GM10266 (cell line): ENCODE results near the gene KLRC3.
"Not testable (repeated sequence)": the region's sequence is repeated elsewhere in the genome, so short reads cannot be mapped to it uniquely, and the experiment has no call there.

Experiments
- DNase-seq: peaks from one replicate; pipeline ENCODE4 v3.0.0; 2012; ENCODE audit errors: extremely low spot score
- TF ChIP-seq, protein P1 (sequence below): IDR thresholded peaks from 2 replicates; pipeline ENCODE4 v1.5.1; 2012; ENCODE audit warnings: mild to moderate bottlenecking, low read depth; ENCODE audit not compliant: control insufficient read depth, insufficient read depth; ENCODE audit errors: missing control alignments

KLRC3 gene

DNA sequence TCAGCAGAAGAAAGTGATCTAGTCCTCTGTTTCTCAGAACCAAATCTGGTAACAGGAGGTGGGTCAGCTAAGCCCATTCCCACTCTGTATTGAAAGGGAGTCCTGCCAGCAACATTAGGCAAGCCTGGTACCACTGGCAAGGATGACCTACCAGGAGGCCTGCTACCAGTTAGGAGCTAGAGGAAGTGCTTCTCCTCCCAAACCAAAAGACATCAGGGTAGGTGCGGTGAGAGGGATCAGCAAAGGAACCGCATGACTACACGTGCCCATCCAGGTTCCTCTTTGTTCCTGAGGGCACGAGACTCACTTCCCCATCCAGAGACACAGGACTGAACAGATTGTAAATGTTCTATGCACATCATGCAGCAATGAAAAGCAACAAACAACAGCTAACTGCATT is 13.7 kb downstream of the KLRC3 start:
- TF ChIP-seq, protein P1, sequence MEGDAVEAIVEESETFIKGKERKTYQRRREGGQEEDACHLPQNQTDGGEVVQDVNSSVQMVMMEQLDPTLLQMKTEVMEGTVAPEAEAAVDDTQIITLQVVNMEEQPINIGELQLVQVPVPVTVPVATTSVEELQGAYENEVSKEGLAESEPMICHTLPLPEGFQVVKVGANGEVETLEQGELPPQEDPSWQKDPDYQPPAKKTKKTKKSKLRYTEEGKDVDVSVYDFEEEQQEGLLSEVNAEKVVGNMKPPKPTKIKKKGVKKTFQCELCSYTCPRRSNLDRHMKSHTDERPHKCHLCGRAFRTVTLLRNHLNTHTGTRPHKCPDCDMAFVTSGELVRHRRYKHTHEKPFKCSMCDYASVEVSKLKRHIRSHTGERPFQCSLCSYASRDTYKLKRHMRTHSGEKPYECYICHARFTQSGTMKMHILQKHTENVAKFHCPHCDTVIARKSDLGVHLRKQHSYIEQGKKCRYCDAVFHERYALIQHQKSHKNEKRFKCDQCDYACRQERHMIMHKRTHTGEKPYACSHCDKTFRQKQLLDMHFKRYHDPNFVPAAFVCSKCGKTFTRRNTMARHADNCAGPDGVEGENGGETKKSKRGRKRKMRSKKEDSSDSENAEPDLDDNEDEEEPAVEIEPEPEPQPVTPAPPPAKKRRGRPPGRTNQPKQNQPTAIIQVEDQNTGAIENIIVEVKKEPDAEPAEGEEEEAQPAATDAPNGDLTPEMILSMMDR, result no peak
- DNase-seq, result no peak

DNA sequence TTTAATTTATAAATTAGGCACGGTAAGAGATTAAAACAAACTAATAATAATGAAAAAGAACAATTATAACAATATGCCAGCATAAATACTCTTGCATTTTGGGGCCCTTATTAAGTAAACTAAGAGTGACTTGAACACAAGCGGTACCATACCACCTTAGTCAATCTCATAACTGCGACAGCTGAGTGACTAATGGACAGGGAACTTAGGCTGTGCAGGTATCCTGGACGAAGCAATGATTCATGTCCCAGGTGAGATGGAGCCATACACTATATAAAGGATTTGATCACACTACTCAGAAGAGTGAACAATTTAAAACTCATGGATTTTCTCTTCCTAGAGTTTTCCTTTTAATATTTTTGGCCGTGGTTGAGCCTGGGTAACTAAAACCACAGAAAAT is 15.1 kb downstream of the KLRC3 start:
- TF ChIP-seq, protein P1, result no peak
- no peak for DNase-seq

DNA sequence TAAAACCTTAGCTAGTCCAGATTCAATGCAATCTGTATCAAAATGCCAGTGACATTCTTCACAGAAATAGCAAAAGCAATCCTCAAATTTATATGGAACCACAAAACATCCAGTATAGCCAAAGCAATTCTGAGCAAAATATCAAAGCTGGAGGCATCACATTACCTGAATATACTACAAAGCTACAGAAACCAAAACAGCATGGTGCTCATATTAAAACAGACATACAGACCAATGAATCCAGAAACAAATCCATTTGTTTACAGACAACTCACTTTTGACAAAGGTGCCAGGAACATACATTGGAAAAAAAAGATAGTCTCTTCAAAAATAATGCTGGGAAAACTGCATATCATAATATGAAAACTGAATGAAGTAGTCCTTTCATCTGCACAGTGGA is 15.6 kb downstream of the KLRC3 start:
- TF ChIP-seq, protein P1, result no peak
- no peak for DNase-seq

DNA sequence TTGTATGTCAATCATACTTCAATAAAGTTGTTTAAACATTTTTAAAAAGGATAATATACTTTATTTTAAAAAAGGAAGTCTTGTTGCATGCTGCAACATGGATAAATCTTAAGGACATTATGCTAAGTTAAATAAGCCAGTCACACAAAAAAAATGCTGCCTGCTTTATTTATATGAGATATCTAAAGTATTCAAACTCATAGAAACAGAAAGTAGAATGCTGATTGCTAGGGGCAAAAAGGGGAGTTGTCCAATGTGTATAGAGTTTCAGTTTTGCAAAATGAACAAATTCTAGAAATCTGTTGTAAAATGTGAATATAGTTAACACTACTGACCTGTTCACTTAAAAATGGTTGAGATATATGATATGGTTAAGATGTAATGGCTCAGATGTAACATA is 19.6 kb downstream of the KLRC3 start:
- TF ChIP-seq, protein P1, result no peak
- no peak for DNase-seq

DNA sequence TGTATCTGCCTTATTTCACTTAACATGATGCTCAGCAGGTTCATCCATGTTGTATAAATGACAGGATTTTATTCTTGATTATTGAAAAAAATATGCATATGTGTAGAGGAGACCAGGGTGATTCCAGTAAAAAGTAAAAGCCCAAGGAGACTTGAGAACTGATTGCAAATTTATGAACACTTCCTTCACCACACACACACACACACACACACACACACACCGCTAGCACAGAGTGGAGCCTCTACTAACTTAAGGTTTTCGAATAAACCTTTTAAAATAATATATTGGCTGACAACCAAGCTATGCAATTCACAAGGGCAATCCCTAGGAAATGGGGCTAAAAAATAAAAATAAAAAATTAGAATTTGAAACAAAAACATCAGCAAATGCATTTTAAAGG is 22.2 kb downstream of the KLRC3 start:
- TF ChIP-seq, protein P1, result no peak
- no peak for DNase-seq

DNA sequence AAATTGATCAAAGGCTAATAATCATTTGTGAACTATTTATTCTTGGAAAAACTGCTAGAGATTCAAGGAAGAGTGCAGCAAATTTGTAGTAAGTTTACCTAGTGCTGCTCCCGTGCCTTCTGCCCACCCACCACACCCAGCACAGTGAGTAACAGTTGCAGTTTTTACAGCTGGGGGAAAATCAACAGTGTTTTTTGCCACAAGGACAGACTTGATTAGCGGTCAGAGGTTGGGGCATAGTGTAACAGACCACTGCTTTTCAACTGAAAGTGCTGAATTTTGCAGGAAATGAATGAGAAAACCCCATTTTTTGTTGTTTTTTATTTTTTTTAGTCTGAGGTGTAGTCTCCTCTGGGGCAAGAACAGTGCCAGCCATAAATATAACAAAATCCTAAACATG is 23.1 kb downstream of the KLRC3 start:
- TF ChIP-seq, protein P1, result no peak
- DNase-seq, result no peak

DNA sequence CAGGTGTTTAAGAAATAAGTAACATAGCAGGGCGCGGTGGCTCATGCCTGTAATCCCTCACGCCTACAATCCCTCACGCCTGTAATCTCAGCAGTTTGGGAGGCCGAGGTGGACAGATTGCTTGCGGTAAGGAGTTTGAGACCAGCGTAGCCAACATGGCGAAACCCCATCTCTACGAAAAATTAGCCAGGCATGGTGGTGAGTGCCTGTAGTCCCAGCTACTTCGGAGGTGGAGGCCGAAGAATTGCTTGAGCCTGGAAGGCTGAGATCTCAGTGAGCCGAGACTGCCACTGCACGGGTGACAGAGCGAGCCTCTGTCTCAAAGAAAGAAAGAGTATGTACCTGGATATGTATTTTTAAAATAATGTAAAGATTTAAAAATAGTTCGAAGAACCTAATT is 24.2 kb downstream of the KLRC3 start:
- not testable (repeated sequence) for DNase-seq

DNA sequence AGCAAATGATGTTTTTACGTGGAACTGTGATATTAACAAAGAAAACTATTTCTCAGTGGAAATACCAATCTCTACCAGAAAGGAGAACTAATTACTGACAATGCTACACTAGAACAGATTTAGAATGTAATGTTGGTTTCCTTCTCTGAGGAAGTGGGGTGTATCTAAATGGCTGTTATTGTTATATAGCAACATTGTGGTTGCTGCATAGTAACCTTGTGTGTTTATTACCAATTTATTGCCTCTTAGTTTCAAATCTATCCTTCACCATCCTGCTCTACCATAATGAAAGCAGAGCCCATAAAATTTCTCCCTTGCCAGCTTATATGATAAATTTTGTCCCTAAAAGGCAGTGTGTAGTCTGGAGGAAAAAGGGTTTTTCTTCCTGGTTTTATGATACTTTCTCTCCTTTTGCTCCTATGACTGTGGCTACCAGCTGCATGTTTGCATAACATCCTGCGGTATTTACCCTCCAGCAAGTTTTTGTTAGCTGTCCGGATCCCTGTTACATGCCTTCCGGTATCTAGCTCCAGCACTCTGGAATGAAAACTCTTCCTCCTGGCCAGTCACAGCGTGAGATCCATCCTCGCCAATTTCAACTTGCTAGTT is 24.9 kb downstream of the KLRC3 start:
- TF ChIP-seq, protein P1, result no peak
- peak; percentile 24 for DNase-seq

DNA sequence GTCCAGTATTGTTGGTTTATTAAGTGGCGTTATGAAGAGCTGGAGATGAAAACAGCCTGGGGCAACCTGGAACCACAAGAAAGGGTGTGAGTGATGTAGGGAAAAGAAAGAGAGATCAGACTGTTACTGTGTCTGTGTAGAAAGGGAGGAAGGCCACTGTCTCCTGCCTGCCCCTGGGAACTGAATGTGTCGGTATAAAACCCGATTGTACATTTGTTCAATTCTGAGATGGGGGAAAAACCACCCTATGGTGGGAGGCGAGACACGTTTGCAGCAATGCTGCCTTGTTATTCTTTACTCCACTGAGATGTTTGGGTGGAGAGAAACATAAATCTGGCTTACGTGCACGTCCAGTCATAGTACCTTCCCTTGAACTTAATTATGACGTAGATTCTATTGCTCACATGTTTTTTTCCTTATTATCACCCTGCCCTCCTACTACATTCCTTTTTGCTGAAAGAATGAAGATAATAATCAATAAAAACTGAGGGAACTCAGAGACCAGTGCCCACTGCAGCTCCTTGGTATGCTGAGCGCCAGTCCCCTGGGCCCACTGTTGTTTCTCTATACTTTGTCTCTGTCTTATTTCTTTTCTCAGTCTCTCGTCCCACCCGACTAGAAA is 25.8 kb downstream of the KLRC3 start:
- DNase-seq, result not testable (repeated sequence)
